Germinal center (tissue), 1 donor: Measurements from ENCODE around the gene DTYMK.
A peak's percentile ranks its signal among the peaks of the same experiment; 100 is the strongest.

Source experiments
- DNase-seq: peaks from one replicate; pipeline ENCODE4 v3.0.0; 2012; ENCODE audit warnings: mixed read lengths, low spot score

Gene DTYMK

GRCh38 chr2:241706537-241706936 is 19.9 kb upstream of the DTYMK start:
- no peak for DNase-seq

DNA sequence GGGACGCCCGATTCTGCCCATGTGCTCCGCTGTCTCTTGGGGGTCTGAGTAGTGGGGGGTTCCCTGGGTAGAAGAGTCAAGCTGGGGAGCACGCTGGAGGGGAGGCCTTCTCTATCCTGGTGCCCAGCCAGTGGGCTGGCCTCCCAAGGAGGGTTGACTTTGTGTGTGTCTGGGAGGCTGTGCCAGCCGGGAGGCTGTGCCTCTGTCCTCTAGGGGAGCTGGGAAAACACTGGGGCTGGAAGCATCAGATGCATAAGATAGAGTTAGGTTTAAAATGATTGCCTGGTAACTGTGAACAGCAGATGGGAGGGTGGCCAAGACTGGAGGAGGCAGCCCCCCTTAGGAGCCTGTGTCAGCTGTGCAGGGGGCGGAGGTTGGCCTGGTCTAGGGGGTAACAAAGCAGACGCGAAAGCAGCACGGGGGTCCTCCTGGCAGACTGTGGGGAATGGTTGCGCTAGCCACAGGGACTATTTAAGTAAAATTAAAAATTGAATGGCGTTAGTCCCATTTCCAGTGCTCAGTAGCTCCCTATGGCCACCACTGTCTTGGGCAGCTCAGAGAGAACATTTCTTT is 16.5 kb upstream of the DTYMK start:
- DNase-seq = no peak

GRCh38 chr2:241702155-241703031 is 15.8 kb upstream of the DTYMK start:
- DNase-seq = peak; percentile 93

DNA sequence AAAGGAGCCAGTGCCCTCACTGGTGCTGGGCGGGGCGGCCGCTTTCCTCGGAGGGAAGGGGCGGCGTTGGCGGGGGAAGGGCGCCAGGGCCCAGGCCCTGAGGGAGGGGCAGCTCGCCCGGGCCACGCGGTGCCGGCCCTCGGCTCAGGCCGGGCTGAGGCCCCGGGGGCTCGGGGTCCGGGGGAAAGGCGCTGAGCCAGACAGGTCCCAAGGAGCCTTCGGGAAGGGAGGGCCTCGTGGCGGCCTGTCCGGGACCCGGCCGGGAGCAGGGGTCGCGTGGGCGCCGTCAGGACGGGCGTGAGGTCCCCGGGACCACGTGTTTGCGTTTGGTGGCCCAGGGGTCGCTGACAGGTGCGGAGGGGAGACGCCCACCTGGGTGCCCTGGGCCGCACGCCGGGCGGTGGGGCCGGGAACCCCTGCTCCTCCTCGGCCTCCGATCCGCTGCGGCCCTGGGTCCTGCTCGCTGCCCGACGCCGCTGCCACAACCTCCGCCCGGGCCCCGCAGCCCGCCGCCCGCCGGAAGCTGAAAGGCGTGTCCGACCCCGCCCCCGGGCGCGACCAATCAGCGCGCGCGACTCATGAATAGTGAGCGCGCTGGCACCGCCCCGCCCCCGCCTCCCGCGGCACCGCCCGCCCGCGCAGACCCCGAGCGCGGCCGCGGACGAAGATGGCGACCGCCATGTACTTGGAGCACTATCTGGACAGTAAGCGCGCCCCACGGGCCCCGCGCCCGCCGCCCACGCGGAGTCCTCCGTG is 15.0 kb upstream of the DTYMK start, which contains the start of gene ING5:
TSS of gene ING5 (plus strand) at position 641 of the 756 bp plus-strand sequence. CDS start at position 668, 27 bp downstream.
- DNase-seq = peak; percentile 91

DNA sequence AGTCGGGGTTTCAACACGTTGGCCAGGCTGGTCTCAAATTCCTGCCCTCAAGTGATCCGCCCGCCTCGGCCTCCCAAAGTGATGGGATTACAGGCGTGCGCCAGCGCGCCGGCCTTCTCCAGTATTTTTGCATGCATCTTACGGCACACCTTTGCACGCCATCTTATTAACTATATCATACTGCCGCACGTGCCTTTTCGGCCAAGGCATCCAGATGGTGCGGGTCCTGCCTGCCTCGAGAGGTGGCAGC is 14.5 kb upstream of the DTYMK start:
- no peak for DNase-seq

DNA sequence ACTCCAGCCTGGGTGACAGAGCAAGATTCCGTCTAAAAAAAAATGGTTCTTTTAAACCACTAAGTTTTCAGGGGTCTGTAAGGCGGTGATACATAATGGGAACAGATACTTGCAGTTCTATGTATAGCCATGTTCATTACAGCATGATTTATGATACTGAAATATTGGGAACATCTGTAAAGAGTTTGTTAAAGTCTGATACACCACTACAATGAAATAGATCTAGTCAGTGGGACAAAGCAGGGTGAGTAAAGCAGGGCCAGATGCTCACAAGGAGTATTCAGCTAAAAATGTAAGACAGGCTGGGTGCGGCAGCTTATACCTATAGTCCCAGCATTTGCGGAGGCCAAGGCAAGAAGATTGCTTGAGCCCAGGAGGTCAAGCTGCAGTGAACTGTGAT is 9.0 kb upstream of the DTYMK start:
- no peak for DNase-seq

DNA sequence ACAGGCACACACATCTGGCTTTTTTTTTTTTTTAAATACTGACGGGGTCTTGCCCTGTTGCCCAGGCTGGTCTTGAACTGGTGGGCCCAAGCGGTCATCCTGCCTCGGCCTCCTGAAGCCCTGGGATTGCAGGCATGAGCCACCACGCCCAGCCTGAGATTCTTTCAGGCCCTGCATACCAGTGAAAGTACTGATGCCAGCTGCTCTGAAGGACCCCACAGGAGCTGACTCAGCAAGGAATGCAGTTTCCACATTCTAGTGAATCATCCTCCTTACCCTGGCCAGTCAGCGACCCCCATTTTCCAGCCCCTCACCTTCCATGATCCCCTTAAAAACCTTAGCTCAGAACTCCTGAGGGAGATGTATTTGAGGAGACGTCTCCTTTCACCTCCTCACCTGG is 5.8 kb upstream of the DTYMK start:
- DNase-seq = no peak

DNA sequence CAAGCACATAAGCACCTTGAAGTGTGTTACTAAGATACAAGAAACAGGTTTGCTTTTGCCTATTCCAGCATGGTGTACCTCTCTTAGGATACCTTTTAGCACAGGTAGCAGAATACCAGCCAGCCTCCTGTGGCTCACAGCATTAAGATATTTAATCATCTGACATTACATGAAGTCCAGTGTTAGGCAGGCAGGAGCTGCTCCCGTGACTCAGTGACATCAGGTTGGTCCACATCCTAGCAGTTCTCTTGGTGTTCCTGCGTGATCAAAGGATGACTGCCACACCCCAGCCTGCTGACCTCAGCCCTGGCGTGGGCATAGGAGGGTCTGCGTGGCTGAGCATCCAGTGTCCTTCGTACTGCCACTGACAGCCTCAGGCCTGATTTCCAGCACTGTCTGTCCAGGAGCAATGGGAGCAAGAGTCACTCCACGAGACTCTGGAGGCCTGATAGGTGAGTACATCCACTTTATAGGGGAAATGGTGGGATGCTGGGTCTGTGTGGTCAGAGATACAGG is 3.6 kb upstream of the DTYMK start:
- DNase-seq = no peak

- no peak for DNase-seq
Measured at GRCh38 chr2:241689306-241689705, 2.7 kb upstream of the DTYMK start.

DNA sequence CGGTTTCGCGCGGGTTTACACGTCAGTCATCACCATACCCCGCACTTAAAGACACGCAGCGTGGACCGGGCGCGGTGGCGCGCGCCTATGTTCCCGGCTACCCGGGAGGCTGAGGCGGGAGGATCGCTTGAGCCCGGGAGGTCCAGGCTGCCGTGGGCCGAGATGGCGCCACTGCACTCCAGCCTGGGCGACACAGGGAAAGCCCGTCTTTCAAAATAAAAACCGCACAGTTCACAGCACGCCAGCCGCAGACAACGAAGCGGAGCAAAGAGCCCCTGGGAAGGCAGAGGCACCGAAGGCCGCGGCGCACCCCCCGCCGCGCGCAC is 328 bp downstream of the DTYMK start:
- no peak for DNase-seq

DNA sequence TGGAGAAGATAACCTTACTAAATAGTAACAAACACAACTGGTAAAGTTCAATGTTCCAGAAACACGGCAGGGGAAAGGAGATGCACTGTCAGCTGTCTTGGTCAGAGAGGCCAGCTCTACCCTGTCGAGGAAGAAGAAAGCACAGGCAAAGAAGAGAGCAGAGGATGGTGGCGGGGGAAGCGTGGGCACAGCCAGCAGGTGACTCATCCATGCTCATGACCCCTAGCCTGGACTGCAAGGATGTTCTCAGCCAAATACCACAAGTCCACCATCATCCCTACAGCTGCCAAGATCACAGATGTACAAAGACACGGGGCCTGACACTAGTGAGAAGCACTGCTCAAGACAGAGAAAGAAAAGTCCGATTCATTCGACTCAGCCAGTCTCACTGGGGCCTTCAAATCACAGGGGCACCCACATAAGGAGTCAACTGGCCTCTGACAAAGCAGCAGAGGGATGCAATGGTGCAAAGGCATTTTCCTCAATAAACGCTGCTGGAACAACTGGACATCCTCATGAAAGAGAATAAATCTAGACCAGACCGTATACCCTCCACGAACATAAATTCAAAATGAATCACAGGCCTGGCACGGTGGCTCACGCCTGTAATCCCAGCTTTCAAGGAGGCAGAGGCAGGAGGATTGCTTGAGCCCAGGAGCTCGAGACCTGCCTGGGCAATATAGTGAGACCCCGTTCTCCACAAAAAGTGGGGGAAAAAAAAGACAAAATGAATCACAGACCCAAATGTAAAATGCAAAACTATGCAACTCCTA is 5.6 kb downstream of the DTYMK start:
- no peak for DNase-seq

- DNase-seq = no peak
Measured at GRCh38 chr2:241680044-241680443, 6.6 kb downstream of the DTYMK start.

- DNase-seq = no peak
Measured at GRCh38 chr2:241678784-241679540, 7.7 kb downstream of the DTYMK start.

GRCh38 chr2:241678307-241678706 is 8.3 kb downstream of the DTYMK start:
- DNase-seq = no peak

DNA sequence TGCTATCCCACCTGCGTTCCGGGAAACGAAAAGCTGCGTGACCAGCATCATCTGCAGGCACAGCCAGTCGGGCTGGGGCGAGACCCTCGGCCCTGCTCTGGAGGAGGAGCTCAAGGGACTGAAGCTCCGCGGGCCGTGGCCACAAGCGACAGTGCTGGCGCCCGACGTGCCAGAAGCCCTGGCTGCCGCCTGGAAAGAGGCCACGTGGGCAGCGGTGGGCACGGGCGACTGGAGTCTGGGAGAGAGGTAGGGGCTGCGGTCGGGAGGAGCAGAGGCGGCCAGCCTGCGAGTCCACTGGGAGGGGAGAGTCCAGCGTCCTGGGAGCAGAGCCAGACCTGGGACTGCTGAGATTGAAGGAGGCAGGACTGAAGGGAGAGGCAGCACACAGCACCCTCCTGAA is 9.2 kb downstream of the DTYMK start:
- DNase-seq = no peak

DNA sequence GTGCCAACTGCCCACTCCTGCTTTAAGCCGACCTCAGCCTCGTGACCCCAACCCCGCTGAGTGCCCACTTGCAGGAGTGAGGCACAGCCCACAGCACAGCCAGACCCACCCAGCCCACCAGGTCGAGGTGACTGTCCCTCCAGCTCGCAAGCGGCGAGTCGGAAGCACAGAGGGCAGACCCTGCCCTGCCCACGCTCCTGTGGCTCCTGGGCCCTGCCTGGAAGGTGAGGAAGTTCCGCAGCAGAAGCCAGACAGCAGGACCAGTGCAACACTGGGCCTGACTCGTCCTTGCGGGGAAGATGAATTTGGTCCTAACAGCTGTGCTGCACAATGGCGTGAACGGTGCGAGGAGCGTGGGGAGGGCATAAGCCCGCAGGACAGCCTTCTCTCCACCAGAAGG is 9.9 kb downstream of the DTYMK start:
- DNase-seq = no peak

- DNase-seq = no peak
Measured at GRCh38 chr2:241675885-241676284, 10.7 kb downstream of the DTYMK start.

DNA sequence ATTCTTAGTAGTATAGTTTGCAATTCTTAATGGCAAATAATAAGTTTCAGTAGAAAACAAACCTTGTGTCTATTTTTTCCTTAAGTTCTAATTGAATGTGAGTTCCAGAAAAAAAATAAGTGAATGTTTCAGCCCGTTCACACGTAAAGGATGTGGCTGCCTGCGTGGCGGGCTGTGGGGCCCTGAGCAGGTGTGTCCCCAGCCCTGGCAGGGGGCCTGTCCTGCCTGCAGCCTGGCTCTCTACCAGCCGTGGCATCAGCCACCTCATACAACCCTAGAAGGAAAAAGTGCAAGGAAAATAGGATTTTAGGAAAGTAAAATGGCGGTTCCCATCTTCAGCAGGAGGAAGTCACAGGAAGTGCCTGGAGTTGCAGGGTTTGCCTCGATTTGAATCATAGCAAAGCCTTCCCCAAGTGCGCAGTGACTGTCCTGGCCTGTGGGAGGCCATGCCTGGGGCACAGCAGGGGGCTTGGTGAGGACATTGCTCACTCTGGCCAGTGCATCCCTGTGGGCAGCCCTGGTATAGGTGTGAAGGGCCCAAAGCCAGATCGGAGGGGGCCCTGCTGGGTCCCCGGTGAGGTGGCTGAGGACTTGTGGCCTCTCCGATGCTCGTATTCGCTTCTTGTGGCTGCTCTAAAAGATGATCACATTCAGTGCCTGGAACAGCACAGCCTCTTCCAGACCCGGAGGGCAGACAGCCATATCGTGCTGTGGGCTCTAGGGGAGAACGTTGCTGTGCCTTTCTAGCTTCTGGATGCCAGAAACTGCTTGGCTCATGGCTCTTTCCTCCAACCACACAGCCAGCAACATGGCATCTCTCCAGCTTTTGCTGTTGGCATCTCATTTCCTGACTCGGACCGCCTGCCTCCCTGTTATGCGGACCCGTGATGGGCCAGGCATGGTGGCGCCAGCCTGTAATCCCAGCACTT is 12.6 kb downstream of the DTYMK start:
- no peak for DNase-seq

DNA sequence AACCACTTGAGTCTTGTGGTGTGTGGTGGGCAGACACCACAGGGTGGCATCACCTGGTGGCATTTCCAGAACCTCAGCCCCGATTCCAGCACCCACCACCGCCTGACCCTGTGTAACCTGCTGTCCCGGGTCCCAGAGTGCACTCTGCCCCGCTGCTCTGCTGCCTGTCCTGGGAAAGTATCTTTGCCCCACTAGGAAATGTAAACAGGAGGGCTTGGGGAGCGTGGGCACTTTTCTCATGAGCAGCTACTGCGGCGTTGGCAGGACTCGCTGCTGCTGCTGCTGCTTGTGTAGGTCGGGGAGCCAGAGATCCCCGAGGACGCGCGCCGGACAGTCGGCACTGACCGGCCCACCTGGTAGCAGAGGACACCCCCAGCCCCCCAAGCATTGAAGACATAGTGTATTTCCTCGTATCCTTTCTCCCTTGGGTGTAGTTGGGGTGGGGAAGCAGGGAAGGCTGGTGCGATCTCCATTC is 13.4 kb downstream of the DTYMK start:
- no peak for DNase-seq
